Tongue (tissue), 2 donors: ENCODE data around the gene OR1D5. TPM values are rescaled to one million over a fixed set of nuclear protein-coding genes. Genes with fewer than 3 reads are reported as not detected.
"Not testable (repeated sequence)": the region's sequence is repeated elsewhere in the genome, so short reads cannot be mapped to it uniquely, and the experiment has no call there.

Source experiments
- DNase-seq: peaks from one replicate; pipeline ENCODE4 v3.0.0-alpha.2; 2015
- total RNA-seq: library from RNA; depleted of rRNA; stranded (reverse); fragments of >200 nt; gene quantifications from one replicate; pipeline ENCODE4 v1.2.3, GENCODE V29; 2014

The OR1D5 gene
- total RNA-seq, 1 donor from 2014 or later: not detected

GRCh38 chr17:3032258-3033247, 30.9 kb downstream of the OR1D5 start:
- DNase-seq: no peak

- DNase-seq: not testable (repeated sequence)
Measured at GRCh38 chr17:3030852-3031470, 32.4 kb downstream of the OR1D5 start.

- no peak for DNase-seq
Measured at GRCh38 chr17:3030096-3030495, 33.3 kb downstream of the OR1D5 start.

- DNase-seq: no peak
Measured at GRCh38 chr17:3029213-3029913, 34.0 kb downstream of the OR1D5 start.

- DNase-seq: no peak
Measured at GRCh38 chr17:3027786-3028532, 35.4 kb downstream of the OR1D5 start.

- peak; percentile 70 for DNase-seq
Measured at GRCh38 chr17:3026856-3027751, 36.3 kb downstream of the OR1D5 start.

GRCh38 chr17:3026125-3026855, 37.1 kb downstream of the OR1D5 start:
- DNase-seq: no peak

GRCh38 chr17:3025421-3026124, 37.8 kb downstream of the OR1D5 start:
- DNase-seq: no peak

GRCh38 chr17:3024346-3024745, 39.1 kb downstream of the OR1D5 start:
- DNase-seq: no peak

GRCh38 chr17:3022197-3022596, 41.2 kb downstream of the OR1D5 start:
- DNase-seq: no peak

- no peak for DNase-seq
Measured at GRCh38 chr17:3020381-3020780, 43.0 kb downstream of the OR1D5 start.

GRCh38 chr17:3019761-3020160, 43.6 kb downstream of the OR1D5 start:
- no peak for DNase-seq

GRCh38 chr17:3017936-3018335, 45.5 kb downstream of the OR1D5 start:
- no peak for DNase-seq

GRCh38 chr17:3015890-3016289, 47.5 kb downstream of the OR1D5 start:
- DNase-seq: no peak

- DNase-seq: peak; percentile 80
Measured at GRCh38 chr17:3012926-3013581, 50.4 kb downstream of the OR1D5 start.
